Astrocyte of the spinal cord (primary cell): ENCODE measurements around the gene PAX4.

Source experiments
- DNase-seq: peaks from one replicate; pipeline ENCODE4 v3.0.0; 2011; ENCODE audit warnings: low read depth, low spot score
- H3K4me3 ChIP-seq: 2 replicates; pipeline ENCODE4 v1.5.1; 2011; ENCODE audit warnings: low read depth, mild to moderate bottlenecking, low read length, moderate library complexity
- in situ Hi-C: cut with HindIII; loops from 2 replicates; pipeline ENCODE4 v1.10.0; 2017; ENCODE audit warnings: low sequenced_read_pairs
- TF ChIP-seq, protein P1 (sequence below): IDR thresholded peaks from 2 replicates; pipeline ENCODE4 v1.5.1; 2012; ENCODE audit warnings: low read depth, mild to moderate bottlenecking, low read length, inconsistent platforms

Gene PAX4

DNA sequence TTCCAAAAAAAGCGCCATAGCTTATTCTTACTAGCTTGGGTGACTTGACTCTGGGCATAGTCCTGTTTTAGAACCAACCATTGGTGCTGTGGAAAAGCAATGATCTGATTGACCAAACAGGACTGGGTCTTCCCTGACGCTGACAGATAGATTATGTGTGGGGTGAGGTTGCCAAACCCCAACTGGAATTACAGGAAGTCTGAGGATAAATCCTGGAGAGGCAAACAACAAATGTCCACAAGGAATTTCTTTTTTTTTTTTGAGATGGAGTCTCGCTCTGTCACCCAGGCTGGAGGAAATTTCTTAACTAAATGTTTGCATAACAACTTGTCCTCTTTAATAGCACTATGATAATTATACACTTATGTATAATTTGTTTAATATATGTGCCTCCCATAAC lies 51.7 kb downstream of the PAX4 start:
- TF ChIP-seq, protein P1, sequence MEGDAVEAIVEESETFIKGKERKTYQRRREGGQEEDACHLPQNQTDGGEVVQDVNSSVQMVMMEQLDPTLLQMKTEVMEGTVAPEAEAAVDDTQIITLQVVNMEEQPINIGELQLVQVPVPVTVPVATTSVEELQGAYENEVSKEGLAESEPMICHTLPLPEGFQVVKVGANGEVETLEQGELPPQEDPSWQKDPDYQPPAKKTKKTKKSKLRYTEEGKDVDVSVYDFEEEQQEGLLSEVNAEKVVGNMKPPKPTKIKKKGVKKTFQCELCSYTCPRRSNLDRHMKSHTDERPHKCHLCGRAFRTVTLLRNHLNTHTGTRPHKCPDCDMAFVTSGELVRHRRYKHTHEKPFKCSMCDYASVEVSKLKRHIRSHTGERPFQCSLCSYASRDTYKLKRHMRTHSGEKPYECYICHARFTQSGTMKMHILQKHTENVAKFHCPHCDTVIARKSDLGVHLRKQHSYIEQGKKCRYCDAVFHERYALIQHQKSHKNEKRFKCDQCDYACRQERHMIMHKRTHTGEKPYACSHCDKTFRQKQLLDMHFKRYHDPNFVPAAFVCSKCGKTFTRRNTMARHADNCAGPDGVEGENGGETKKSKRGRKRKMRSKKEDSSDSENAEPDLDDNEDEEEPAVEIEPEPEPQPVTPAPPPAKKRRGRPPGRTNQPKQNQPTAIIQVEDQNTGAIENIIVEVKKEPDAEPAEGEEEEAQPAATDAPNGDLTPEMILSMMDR: no peak
- in situ Hi-C loops: no loop called here

More for the DNA sequence above, 51.7 kb downstream of the PAX4 start:
- no peak for DNase-seq
- no peak overlapping the region for H3K4me3 ChIP-seq
